ENCODE data around the gene CEMIP. TPM values are rescaled to one million over a fixed set of nuclear protein-coding genes. Genes with fewer than 3 reads are reported as not detected.

The CEMIP gene
- total and polyA plus RNA-seq, 2 experiments from 2014 or later = 0.27 to 2.1 TPM

DNA sequence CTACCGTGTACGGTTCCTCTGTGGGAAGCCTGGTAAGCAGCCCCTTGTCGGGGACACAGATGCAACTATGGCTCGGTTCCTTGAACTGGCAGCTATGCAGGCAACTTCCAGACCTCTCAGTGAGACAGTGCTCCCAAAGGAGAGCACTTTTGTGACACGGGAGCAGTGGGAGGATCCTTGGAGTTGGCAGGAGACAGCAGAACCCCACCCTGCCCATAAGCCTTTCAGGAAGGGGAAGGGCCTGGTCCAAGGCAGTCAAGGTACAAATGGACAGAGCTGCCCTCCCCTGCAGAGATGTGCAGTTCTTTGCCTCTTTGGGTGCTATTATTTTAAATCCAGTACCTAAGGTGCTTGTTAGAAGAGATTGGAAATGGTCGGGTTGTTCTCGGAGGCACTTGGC, 115.9 kb downstream of the CEMIP start:
- ATAC-seq = no peak
- no peak overlapping the region for H3K4me3 Mint-ChIP-seq

More for the DNA sequence above, 115.9 kb downstream of the CEMIP start:
- Mint-ChIP-seq H3K27me3 (ENCODE audit: insufficient read depth, low read depth, poor library complexity) (peaks cover 5% of the 10 kb centered on the region), H3K27ac (no peak overlapping the region), H3K36me3 (ENCODE audit: low read depth) (peaks cover 14% of the 10 kb centered on the region; the same call in 2 of the 3 replicates), H3K9me3 (peaks cover 10% of the 10 kb centered on the region; the same call in 2 of the 3 replicates), H3K4me1 (no peaks in the 10 kb centered on the region; the same call in 2 of the 3 replicates)
- H3K4me3 ChIP-seq = no peak overlapping the region
- H3K27me3 ChIP-seq (ENCODE audit: insufficient read depth) = no peaks in the 10 kb centered on the region
- no peaks in the 10 kb centered on the region for H3K9me2 ChIP-seq (ENCODE audit: insufficient read depth)
- H3K27ac ChIP-seq (ENCODE audit: low read depth) = no peak overlapping the region
- H2AFZ ChIP-seq = no peak overlapping the region
- H3F3A ChIP-seq (replicated peaks; ENCODE audit: low read depth) = no peaks in the 10 kb centered on the region
- no peaks in the 10 kb centered on the region for H3K4me1 ChIP-seq (ENCODE audit: insufficient read depth)
- TF ChIP-seq POLR2AphosphoS5 (IDR thresholded peaks at IDR 0.05; ENCODE audit: low read depth) (no peak), ZNF331 (CRISPR knock-in tag; IDR thresholded peaks at IDR 0.05; ENCODE audit: low read depth) (no peak), CREB1 (CRISPR knock-in tag; IDR thresholded peaks at IDR 0.05; ENCODE audit: low read depth) (no peak), JUNB (IDR thresholded peaks at IDR 0.05; ENCODE audit: unreplicated experiment) (no peak), ZNF114 (CRISPR knock-in tag; IDR thresholded peaks at IDR 0.05) (no peak), NANOG (IDR thresholded peaks at IDR 0.05; ENCODE audit: borderline replicate concordance) (no peak), EZH2 (IDR thresholded peaks at IDR 0.05; ENCODE audit: low read depth, unreplicated experiment) (no peak), STAT1 (IDR thresholded peaks at IDR 0.05; ENCODE audit: unreplicated experiment) (no peak), EZH2phosphoT487 (IDR thresholded peaks at IDR 0.05; ENCODE audit: unreplicated experiment) (no peak)
- TF ChIP-seq, protein P1, sequence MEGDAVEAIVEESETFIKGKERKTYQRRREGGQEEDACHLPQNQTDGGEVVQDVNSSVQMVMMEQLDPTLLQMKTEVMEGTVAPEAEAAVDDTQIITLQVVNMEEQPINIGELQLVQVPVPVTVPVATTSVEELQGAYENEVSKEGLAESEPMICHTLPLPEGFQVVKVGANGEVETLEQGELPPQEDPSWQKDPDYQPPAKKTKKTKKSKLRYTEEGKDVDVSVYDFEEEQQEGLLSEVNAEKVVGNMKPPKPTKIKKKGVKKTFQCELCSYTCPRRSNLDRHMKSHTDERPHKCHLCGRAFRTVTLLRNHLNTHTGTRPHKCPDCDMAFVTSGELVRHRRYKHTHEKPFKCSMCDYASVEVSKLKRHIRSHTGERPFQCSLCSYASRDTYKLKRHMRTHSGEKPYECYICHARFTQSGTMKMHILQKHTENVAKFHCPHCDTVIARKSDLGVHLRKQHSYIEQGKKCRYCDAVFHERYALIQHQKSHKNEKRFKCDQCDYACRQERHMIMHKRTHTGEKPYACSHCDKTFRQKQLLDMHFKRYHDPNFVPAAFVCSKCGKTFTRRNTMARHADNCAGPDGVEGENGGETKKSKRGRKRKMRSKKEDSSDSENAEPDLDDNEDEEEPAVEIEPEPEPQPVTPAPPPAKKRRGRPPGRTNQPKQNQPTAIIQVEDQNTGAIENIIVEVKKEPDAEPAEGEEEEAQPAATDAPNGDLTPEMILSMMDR (conservative IDR thresholded peaks at IDR 0.05; ENCODE audit: low read depth in 2 of 2) = no peak
- TF ChIP-seq, protein P2, sequence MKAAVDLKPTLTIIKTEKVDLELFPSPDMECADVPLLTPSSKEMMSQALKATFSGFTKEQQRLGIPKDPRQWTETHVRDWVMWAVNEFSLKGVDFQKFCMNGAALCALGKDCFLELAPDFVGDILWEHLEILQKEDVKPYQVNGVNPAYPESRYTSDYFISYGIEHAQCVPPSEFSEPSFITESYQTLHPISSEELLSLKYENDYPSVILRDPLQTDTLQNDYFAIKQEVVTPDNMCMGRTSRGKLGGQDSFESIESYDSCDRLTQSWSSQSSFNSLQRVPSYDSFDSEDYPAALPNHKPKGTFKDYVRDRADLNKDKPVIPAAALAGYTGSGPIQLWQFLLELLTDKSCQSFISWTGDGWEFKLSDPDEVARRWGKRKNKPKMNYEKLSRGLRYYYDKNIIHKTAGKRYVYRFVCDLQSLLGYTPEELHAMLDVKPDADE (IDR thresholded peaks at IDR 0.05) = no peak
- TF ChIP-seq, protein P3, sequence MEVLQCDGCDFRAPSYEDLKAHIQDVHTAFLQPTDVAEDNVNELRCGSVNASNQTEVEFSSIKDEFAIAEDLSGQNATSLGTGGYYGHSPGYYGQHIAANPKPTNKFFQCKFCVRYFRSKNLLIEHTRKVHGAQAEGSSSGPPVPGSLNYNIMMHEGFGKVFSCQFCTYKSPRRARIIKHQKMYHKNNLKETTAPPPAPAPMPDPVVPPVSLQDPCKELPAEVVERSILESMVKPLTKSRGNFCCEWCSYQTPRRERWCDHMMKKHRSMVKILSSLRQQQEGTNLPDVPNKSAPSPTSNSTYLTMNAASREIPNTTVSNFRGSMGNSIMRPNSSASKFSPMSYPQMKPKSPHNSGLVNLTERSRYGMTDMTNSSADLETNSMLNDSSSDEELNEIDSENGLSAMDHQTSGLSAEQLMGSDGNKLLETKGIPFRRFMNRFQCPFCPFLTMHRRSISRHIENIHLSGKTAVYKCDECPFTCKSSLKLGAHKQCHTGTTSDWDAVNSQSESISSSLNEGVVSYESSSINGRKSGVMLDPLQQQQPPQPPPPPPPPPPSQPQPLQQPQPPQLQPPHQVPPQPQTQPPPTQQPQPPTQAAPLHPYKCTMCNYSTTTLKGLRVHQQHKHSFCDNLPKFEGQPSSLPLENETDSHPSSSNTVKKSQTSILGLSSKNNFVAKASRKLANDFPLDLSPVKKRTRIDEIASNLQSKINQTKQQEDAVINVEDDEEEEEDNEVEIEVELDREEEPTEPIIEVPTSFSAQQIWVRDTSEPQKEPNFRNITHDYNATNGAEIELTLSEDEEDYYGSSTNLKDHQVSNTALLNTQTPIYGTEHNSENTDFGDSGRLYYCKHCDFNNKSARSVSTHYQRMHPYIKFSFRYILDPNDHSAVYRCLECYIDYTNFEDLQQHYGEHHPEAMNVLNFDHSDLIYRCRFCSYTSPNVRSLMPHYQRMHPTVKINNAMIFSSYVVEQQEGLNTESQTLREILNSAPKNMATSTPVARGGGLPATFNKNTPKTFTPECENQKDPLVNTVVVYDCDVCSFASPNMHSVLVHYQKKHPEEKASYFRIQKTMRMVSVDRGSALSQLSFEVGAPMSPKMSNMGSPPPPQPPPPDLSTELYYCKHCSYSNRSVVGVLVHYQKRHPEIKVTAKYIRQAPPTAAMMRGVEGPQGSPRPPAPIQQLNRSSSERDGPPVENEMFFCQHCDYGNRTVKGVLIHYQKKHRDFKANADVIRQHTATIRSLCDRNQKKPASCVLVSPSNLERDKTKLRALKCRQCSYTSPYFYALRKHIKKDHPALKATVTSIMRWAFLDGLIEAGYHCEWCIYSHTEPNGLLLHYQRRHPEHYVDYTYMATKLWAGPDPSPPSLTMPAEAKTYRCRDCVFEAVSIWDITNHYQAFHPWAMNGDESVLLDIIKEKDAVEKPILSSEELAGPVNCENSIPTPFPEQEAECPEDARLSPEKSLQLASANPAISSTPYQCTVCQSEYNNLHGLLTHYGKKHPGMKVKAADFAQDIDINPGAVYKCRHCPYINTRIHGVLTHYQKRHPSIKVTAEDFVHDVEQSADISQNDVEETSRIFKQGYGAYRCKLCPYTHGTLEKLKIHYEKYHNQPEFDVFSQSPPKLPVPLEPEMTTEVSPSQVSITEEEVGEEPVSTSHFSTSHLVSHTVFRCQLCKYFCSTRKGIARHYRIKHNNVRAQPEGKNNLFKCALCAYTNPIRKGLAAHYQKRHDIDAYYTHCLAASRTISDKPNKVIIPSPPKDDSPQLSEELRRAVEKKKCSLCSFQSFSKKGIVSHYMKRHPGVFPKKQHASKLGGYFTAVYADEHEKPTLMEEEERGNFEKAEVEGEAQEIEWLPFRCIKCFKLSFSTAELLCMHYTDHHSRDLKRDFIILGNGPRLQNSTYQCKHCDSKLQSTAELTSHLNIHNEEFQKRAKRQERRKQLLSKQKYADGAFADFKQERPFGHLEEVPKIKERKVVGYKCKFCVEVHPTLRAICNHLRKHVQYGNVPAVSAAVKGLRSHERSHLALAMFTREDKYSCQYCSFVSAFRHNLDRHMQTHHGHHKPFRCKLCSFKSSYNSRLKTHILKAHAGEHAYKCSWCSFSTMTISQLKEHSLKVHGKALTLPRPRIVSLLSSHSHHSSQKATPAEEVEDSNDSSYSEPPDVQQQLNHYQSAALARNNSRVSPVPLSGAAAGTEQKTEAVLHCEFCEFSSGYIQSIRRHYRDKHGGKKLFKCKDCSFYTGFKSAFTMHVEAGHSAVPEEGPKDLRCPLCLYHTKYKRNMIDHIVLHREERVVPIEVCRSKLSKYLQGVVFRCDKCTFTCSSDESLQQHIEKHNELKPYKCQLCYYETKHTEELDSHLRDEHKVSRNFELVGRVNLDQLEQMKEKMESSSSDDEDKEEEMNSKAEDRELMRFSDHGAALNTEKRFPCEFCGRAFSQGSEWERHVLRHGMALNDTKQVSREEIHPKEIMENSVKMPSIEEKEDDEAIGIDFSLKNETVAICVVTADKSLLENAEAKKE (CRISPR knock-in tag; IDR thresholded peaks at IDR 0.05) = no peak
- TF ChIP-seq, protein P4, sequence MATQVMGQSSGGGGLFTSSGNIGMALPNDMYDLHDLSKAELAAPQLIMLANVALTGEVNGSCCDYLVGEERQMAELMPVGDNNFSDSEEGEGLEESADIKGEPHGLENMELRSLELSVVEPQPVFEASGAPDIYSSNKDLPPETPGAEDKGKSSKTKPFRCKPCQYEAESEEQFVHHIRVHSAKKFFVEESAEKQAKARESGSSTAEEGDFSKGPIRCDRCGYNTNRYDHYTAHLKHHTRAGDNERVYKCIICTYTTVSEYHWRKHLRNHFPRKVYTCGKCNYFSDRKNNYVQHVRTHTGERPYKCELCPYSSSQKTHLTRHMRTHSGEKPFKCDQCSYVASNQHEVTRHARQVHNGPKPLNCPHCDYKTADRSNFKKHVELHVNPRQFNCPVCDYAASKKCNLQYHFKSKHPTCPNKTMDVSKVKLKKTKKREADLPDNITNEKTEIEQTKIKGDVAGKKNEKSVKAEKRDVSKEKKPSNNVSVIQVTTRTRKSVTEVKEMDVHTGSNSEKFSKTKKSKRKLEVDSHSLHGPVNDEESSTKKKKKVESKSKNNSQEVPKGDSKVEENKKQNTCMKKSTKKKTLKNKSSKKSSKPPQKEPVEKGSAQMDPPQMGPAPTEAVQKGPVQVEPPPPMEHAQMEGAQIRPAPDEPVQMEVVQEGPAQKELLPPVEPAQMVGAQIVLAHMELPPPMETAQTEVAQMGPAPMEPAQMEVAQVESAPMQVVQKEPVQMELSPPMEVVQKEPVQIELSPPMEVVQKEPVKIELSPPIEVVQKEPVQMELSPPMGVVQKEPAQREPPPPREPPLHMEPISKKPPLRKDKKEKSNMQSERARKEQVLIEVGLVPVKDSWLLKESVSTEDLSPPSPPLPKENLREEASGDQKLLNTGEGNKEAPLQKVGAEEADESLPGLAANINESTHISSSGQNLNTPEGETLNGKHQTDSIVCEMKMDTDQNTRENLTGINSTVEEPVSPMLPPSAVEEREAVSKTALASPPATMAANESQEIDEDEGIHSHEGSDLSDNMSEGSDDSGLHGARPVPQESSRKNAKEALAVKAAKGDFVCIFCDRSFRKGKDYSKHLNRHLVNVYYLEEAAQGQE (IDR thresholded peaks at IDR 0.05; ENCODE audit: unreplicated experiment) = no peak
- no peaks in the 10 kb centered on the region; the same call in 1 of the 2 replicates for H3K36me3 ChIP-seq (ENCODE audit: insufficient read depth)
- H3K79me2 ChIP-seq (replicated peaks; ENCODE audit: insufficient read depth) = no peaks in the 10 kb centered on the region
- H3K4me2 ChIP-seq = no peak overlapping the region
- H4K20me1 ChIP-seq (replicated peaks; ENCODE audit: insufficient read depth) = no peaks in the 10 kb centered on the region
- no peak for DNase-seq (ENCODE audit: low spot score)
